Measurements from ENCODE around the gene PRKCQ. TPM values are rescaled to one million over a fixed set of nuclear protein-coding genes. Genes with fewer than 3 reads are reported as not detected.

PRKCQ gene
- total RNA-seq, 2 donors from 2014 or later, result 0.41 to 0.42 TPM

- H3K27me3 ChIP-seq (replicated peaks; ENCODE audit: insufficient read depth), result no peaks in the 10 kb centered on the region
- no peaks in the 10 kb centered on the region for H3K36me3 ChIP-seq
- TF ChIP-seq, protein P1, sequence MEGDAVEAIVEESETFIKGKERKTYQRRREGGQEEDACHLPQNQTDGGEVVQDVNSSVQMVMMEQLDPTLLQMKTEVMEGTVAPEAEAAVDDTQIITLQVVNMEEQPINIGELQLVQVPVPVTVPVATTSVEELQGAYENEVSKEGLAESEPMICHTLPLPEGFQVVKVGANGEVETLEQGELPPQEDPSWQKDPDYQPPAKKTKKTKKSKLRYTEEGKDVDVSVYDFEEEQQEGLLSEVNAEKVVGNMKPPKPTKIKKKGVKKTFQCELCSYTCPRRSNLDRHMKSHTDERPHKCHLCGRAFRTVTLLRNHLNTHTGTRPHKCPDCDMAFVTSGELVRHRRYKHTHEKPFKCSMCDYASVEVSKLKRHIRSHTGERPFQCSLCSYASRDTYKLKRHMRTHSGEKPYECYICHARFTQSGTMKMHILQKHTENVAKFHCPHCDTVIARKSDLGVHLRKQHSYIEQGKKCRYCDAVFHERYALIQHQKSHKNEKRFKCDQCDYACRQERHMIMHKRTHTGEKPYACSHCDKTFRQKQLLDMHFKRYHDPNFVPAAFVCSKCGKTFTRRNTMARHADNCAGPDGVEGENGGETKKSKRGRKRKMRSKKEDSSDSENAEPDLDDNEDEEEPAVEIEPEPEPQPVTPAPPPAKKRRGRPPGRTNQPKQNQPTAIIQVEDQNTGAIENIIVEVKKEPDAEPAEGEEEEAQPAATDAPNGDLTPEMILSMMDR (IDR thresholded peaks at IDR 0.05), result no peak
- no peaks in the 10 kb centered on the region for H3K4me1 ChIP-seq (ENCODE audit: control insufficient read depth in 1 of 2, low read depth in 2 of 2)
- no peaks in the 10 kb centered on the region for H3K9me3 ChIP-seq
- no peak overlapping the region for H3K4me3 ChIP-seq
- H3K27ac ChIP-seq, result no peak overlapping the region
- ATAC-seq (ENCODE audit: insufficient number of reproducible peaks, low FRiP score, low read depth) (no peak), DNase-seq (ENCODE audit: low spot score) (no peak)
Measured at GRCh38 chr10:6539833-6540232, 40.2 kb downstream of the PRKCQ start.

GRCh38 chr10:6537770-6538169, 42.3 kb downstream of the PRKCQ start:
- H3K36me3 ChIP-seq, result no peaks in the 10 kb centered on the region
- no peaks in the 10 kb centered on the region for H3K27me3 ChIP-seq (replicated peaks; ENCODE audit: insufficient read depth)
- DNase-seq (ENCODE audit: low spot score) (no peak), ATAC-seq (ENCODE audit: insufficient number of reproducible peaks, low FRiP score, low read depth) (no peak)
- H3K4me3 ChIP-seq, result no peak overlapping the region
- no peak overlapping the region for H3K27ac ChIP-seq
- TF ChIP-seq, protein P1 (IDR thresholded peaks at IDR 0.05), result no peak
- H3K4me1 ChIP-seq (ENCODE audit: control insufficient read depth in 1 of 2, low read depth in 2 of 2), result no peaks in the 10 kb centered on the region
- H3K9me3 ChIP-seq, result no peaks in the 10 kb centered on the region

DNA sequence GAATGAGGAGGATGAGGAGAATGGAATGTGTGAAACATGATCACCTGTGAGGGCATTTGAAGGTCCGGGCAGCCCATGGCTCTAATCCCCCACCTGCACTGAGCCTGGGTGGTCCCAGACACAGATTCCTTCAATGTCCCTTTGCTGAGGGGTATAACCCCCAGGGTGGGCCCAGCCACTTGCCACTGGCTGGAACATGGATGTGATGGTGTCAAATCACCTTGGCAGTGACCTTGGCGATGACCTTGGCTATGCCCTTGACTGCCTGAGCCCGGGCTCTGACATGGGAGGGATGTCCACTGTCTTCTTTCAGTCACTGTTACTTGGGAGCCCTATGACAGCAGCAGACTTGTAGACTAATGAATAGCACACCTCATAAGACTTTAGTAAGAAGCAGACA, 44.0 kb downstream of the PRKCQ start:
- ATAC-seq (ENCODE audit: insufficient number of reproducible peaks, low FRiP score, low read depth), result no peak
- H3K4me3 ChIP-seq, result no peak overlapping the region
- H3K9me3 ChIP-seq, result no peaks in the 10 kb centered on the region
- no peaks in the 10 kb centered on the region for H3K4me1 ChIP-seq (ENCODE audit: control insufficient read depth in 1 of 2, low read depth in 2 of 2)
- no peaks in the 10 kb centered on the region for H3K27me3 ChIP-seq (replicated peaks; ENCODE audit: insufficient read depth)
- TF ChIP-seq, protein P1 (IDR thresholded peaks at IDR 0.05), result no peak
- DNase-seq (ENCODE audit: low spot score), result no peak
- no peak overlapping the region for H3K27ac ChIP-seq
- H3K36me3 ChIP-seq, result no peaks in the 10 kb centered on the region

DNA sequence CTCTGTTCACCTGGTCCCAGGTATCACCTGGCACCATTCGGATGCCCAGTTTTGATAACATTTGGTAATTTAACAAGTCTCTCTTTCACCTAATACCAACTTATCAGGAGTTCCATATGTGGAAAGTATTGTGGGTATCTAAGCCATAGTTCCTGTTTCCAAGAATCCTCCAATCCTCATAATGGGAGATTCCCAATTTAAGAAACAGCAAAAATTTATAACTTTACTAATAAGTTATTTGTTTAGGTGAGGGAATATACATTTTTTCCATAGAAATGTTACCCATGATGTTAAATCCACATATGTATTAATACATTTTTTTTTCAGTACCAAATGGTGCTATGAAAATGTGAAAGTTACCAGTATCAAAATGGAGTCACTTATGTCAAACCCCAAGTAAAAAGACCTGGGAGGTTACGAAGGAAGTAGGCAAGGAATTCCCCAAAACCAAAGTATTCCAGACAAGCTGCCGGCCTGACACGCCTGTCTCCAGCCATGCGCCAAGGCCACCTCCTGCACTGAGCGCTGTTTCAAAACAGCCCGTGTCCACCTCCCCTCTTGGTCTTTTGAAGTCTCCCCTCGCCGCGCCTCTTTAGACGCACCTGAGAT, 44.8 kb downstream of the PRKCQ start:
- H3K9me3 ChIP-seq, result no peaks in the 10 kb centered on the region
- no peaks in the 10 kb centered on the region for H3K36me3 ChIP-seq
- TF ChIP-seq, protein P1 (IDR thresholded peaks at IDR 0.05), result no peak
- H3K27ac ChIP-seq, result no peak overlapping the region
- H3K27me3 ChIP-seq (replicated peaks; ENCODE audit: insufficient read depth), result no peaks in the 10 kb centered on the region
- H3K4me3 ChIP-seq, result no peak overlapping the region
- H3K4me1 ChIP-seq (ENCODE audit: control insufficient read depth in 1 of 2, low read depth in 2 of 2), result no peaks in the 10 kb centered on the region
- ATAC-seq (ENCODE audit: insufficient number of reproducible peaks, low FRiP score, low read depth), result no peak
- DNase-seq (ENCODE audit: low spot score), result no peak

DNA sequence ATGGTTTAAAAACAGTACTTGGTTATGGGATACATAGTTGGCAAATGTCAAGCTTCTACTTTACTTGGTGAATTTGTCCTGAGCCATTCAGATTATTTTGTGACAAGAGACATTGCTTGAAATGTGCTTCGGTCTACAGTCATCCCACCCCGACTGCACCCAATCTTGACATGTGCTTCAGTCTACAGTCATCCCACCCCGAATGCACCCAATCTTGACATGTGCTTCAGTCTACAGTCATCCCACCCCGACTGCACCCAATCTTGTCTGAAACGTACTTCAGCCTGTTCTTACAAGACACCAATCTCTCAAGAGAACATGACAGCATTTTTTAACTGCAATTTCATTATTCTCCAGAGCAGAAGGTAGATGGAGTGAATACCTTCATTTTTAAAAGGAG, 47.8 kb downstream of the PRKCQ start:
- Histone ChIP-seq H3K27ac (no peak overlapping the region), H3K9me3 (no peaks in the 10 kb centered on the region), H3K4me1 (ENCODE audit: control insufficient read depth in 1 of 2, low read depth in 2 of 2) (no peaks in the 10 kb centered on the region), H3K27me3 (replicated peaks; ENCODE audit: insufficient read depth) (no peaks in the 10 kb centered on the region), H3K36me3 (no peaks in the 10 kb centered on the region), H3K4me3 (no peak overlapping the region)
- TF ChIP-seq, protein P1 (IDR thresholded peaks at IDR 0.05), result no peak
- no peak for ATAC-seq (ENCODE audit: insufficient number of reproducible peaks, low FRiP score, low read depth)
- no peak for DNase-seq (ENCODE audit: low spot score)
